Heart left ventricle (tissue), 13 donors: ENCODE data around the gene UPK3A.

ENCODE experiments used
- CTCF ChIP-seq, 12 donors: fragments of 200-600 bp; sonication (generic) in 4 of 12; IDR thresholded peaks; one replicate each; pipeline versions ENCODE4 v1.5.0 to v1.8.0; 2018 to 2022; ENCODE audit warnings: antibody characterized with exemption in 12 of 12, mild to moderate bottlenecking in 5 of 12
- POLR2A ChIP-seq, 2 donors: fragments of 450-650 bp; IDR thresholded peaks; one replicate each; pipeline ENCODE4 v1.6.1; 2017; ENCODE audit warnings: antibody characterized with exemption in 2 of 2, mild to moderate bottlenecking in 2 of 2, moderate library complexity in 2 of 2
- donor health status: ischemic (EF 13 %, LVEDD 7.1; RV severe dilation, severe dysfunction).
- donor health status: DM: no; HTN: yes; CAD: no.
- donor health status: DM: no; HTN: no; CAD: no.
- donor health status: ischemic (EF 25% LVEDD 6.9; RV normal size, moderate dysfunction).
- donor health status: ischemic (EF 25% LVEDD 5.7; RV mildly dilated, moderate dysfunction).
- donor health status: ischemic (EF 35%, LVEDD 5.7; RV mildly dilated, moderate dysfunction).
- donor health status: nonischemic (EF 11% LVEDD 7.7; RV severe dilation, severe dysfunction).
- donor health status: DM: yes; HTN: yes; CAD: no.
- donor health status: PGD.
- donor health status: ischemic (EF 29% LVEDD 5.4; RV normal size, mild dysfunction).
- donor health status: nonischemic (EF 23%, LVEDD 6.1; RV moderate dilation, normal function).

- no peak for TF ChIP-seq CTCF (IDR thresholded peaks at IDR 0.05)
- no peak for TF ChIP-seq POLR2A (IDR thresholded peaks at IDR 0.05)
These were observed 39.6 kb downstream of the UPK3A start for GRCh38 chr22:45324311-45324711.
